ENCODE data around the gene SEPTIN10.

- TF ChIP-seq, protein P1, sequence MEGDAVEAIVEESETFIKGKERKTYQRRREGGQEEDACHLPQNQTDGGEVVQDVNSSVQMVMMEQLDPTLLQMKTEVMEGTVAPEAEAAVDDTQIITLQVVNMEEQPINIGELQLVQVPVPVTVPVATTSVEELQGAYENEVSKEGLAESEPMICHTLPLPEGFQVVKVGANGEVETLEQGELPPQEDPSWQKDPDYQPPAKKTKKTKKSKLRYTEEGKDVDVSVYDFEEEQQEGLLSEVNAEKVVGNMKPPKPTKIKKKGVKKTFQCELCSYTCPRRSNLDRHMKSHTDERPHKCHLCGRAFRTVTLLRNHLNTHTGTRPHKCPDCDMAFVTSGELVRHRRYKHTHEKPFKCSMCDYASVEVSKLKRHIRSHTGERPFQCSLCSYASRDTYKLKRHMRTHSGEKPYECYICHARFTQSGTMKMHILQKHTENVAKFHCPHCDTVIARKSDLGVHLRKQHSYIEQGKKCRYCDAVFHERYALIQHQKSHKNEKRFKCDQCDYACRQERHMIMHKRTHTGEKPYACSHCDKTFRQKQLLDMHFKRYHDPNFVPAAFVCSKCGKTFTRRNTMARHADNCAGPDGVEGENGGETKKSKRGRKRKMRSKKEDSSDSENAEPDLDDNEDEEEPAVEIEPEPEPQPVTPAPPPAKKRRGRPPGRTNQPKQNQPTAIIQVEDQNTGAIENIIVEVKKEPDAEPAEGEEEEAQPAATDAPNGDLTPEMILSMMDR (IDR thresholded peaks at IDR 0.05; ENCODE audit: insufficient read depth, low read depth, low read length): no peak
- no peak for TF ChIP-seq EZH2 (IDR thresholded peaks at IDR 0.05; ENCODE audit: insufficient read depth, low read length)
These were observed 31.0 kb upstream of the SEPTIN10 start for GRCh38 chr2:109644571-109645275.

Data from astrocyte (in vitro differentiated cells and primary cell).